NCI-H345 (cell line): ENCODE data around the gene MRFAP1.
"Not testable (repeated sequence)": the region's sequence is repeated elsewhere in the genome, so short reads cannot be mapped to it uniquely, and the experiment has no call there.

ENCODE experiments used
- DNase-seq: peaks from one replicate; lab custom pipeline; 2025; lab: John Stamatoyannopoulos, UW

MRFAP1 gene

DNA sequence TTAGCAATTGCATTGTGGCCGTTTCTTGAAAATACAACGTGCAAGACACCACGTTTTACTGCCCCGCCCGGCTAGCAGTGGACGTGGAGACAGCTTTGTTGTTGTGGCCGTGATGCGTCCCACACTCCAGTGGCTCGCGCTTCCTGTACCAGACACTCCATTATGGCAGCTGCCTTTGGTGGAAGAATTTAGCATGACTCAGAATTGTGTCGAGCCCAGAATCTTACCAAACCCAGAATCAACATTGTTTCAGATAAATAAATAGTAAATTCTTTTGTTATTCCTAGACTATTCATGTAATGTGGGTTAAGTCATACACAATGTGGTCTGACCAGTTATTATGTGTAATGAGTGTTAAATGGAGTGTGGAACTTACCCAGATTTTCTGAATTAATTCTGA, 27.9 kb downstream of the MRFAP1 start:
- no peak for DNase-seq

DNA sequence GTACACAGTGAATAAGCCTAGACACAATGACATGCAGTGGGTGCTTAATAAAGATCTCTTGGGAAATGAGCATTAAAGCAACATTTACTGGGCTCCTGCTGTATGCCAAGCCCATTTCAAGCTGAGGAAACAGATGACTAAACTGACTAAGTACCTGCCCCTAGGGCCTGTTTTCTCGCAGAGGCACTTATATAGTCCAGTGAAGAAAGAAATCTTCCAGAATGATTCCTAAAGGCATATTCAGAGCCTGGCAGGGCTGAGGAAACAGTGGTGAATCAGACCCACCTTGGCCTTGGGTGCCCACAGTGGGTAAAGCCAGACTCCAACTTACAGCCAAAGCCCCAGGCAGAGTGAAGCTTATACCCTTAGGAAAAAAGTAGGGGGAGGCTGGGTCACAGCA, 31.2 kb downstream of the MRFAP1 start:
- DNase-seq: no peak

- DNase-seq: no peak
Measured at GRCh38 chr4:6672131-6672530, 31.6 kb downstream of the MRFAP1 start.

GRCh38 chr4:6672541-6673190, 32.2 kb downstream of the MRFAP1 start:
- not testable (repeated sequence) for DNase-seq

DNA sequence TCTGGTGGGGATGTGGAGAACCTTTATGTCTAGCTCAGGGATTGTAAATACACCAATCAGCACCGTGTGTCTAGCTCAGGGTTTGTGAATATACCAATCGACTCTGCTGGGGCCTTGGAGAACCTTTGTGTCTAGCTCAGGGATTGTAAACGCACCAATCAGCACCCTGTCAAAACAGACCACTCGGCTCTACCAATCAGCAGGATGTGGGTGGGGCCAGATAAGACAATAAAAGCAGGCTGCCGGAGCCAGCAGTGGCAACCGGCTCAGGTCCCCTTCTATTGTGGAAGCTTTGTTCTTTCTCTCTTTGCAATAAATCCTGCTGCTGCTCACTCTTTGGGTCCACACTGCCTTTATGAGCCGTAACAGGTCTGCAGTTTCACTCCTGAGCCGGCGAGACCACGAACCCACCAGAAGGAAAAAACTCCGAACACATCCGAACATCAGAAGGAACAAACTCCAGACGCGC, 32.7 kb downstream of the MRFAP1 start:
- peak; percentile 44 for DNase-seq

DNA sequence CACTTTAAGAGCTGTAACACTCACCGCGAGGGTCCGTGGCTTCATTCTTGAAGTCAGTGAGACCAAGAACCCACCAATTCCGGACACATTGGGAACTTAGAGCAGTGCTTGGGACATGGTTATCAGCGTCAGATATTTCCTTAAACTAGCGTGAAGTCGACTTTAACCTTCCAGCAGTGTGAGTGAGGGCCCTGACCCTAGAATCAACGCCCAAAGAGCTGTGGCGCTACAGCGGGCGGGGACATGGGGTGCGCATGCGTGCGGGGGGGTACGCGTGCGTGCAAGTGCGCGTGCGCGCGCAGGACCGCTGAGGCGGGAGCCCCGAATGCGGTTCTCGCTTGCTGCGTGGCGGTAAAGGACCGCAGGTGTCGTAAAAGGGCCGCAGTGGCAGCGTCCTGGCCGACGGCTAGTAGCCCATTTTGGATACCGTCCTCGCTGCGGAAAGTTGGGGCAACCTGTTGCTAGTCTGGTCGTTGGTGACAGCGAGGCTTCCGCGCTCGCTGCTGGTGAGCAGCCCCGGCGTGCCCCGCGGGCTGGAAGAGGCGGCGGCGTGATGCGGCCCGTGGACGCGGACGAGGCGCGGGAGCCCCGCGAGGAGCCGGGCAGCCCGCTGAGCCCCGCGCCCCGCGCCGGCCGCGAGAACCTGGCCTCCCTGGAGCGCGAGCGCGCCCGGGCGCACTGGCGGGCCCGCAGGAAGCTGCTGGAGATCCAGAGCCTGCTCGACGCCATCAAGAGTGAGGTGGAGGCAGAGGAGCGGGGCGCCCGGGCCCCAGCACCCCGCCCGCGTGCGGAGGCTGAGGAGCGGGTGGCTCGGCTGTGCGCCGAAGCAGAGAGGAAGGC, 33.4 kb downstream of the MRFAP1 start:
- peak; percentile 93 for DNase-seq

- DNase-seq: peak; percentile 34
Measured at GRCh38 chr4:6674500-6675149, 34.1 kb downstream of the MRFAP1 start.

- DNase-seq: no peak
Measured at GRCh38 chr4:6676722-6677558, 36.5 kb downstream of the MRFAP1 start.

DNA sequence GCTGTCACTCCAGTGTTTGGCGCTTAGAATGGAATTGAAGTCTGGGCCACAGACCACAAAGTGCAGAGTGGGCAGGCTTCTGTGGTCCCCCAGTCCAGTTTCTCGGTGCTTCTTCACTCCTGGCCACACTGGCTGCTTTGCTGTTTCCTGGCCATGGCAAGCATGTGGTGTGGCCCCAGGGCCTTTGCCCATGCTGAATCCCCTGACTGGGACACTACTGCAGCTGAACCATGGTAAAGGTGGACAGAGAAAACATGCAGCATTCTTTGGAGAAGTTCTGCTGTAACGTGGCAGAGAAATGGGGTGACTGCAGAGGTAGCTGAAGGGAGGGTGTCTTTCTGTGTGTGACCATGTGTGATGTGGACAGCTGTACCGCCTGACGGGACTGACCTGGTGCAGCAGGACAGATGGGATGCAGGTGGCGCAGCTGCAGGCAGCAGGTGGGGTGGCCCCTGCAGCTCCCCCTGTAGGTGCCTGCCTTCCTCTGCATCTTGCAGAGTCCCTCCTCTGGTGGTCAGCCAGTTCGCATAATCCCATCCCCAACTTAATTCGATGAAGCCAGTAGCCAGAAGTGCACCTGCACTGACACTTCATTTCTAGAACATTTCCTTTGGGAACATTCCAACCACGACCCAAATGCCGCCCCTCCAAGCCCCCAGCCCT, 40.0 kb downstream of the MRFAP1 start:
- no peak for DNase-seq

DNA sequence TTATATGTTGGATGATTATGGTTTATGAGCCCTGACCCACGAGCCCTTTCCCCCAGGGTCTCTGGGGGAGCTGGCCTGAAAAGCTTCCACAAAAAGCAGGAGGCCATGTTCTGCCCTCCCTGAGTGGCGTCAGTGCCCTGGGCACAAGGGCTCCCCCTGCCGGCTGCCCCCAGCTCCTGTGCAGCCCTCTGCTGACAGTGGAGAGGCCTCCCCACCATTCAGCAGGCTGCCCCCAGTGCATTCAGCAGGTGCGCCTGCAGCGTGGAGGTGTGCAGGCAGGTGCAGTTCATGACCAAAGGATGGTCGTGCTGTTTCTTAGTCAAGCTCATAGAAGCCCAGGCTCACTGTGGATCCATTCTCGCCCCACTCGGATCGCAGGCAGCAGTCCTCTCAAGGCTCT, 40.7 kb downstream of the MRFAP1 start:
- no peak for DNase-seq

GRCh38 chr4:6682862-6683590, 42.5 kb downstream of the MRFAP1 start:
- no peak for DNase-seq

- no peak for DNase-seq
Measured at GRCh38 chr4:6684656-6685055, 44.2 kb downstream of the MRFAP1 start.

DNA sequence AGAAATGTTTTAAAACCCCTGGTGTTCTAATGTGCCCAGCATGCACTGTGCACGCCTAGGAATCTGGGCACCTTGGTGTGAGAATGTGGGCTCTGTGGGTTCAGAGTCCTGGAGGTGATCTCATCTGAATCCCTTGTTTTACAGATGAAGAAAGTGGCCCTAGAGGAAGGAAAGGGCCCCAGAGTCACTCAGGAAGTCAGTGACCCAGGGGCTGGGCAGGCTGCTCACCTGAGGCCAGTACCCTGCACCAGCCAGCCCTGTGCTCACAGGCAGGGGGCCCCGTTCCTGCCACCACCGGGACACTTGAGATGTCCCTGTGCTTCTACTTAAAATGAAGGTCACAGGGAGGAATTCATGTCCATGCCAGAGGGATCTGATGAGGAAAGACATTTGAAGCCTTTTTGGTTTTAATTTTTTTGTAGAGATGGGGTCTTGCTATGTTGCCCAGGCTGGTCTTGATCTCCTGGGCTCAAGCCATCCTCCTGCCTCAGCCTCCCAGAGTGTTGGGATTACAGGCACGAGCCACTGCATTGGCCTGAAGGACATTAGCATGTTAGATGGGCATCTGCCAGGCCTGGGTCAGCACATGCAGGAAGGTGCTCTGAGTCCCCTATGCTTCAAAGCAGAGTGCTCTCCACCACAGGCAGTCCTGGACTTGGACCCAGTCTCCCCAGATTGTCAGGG, 45.8 kb downstream of the MRFAP1 start:
- DNase-seq: no peak

DNA sequence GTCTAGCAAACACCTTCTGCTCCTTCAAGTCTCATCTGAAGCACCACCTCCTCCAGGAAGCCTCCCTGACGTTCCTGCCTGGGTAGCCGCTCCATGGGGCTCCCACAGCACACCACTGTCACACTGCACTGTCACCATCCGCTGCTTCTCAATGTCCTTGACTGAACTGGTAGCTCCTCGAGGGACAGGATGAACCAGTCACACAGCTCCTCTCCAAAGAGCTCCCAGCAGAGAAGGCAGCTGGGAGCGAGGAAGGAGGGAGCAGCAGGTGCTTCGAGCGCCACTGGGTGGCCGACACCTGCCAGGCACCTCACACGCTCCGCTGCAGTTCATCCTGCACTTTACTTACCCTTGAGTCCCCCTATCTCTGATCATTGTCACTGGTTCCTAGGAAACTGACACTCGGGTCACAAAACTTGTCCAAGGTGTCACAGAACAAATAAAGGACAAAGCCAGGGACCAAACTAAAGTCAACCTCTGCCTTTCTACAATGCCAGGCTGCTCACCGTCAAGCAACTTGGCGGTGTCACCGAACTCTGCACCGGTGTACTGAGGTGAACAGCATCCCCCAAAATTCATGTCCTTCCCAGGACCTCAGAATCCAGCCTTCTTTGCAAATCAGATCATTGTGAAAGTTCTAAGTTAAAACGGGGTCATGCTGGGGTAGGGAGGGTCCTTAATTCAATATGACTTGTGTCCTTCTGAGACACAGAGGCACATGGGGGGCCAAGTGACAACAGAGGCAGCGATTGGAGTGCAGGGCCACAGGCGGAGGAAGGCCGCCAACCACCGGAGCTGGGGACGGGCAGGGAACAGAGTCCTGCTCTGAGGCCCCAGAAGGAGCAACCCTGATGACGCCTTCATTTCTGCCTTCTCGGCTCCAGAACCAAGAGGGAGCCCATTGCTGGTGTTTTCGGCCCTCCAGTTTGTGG, 47.7 kb downstream of the MRFAP1 start:
- DNase-seq: peak; percentile 65

GRCh38 chr4:6688879-6689505, 48.5 kb downstream of the MRFAP1 start:
- no peak for DNase-seq

DNA sequence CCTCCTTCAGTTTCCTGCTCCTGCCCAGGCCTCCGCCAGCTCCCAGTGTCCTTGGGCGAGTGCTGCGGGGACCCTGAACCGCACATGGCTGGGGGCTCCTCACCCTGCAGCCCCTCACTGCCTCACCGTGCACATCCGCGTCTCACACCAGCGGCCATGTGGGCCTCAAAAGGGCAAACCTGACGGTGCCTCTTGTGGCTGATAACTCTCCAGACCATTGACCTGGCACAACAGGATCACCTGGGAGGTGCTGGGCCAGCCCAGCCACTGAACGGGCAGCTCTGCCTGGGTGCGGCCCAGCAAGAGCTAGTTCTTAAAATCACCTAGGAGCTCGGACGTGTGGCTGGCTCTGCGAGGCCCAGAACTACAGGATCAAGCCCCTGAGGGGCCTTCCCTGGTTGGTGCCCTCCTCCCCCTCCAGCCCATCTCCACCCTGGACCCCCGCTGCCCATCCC, 49.0 kb downstream of the MRFAP1 start:
- DNase-seq: no peak
